Activated CD8-positive, alpha-beta memory T cell treated with anti-CD3 and anti-CD28 coated beads for 1 hour (primary cell): ENCODE results near the gene FOXO6.

Experiments used
- DNase-seq, 2 donors: peaks; one replicate each; pipeline ENCODE4 v3.0.0-alpha.2; 2020; ENCODE audit warnings: low read depth in 1 of 2; ENCODE audit errors: extremely low read depth in 1 of 2

FOXO6 gene

GRCh38 chr1:41349361-41350054 is 11.7 kb upstream of the FOXO6 start:
- no peak for DNase-seq

- no peak for DNase-seq
These were observed 11.2 kb upstream of the FOXO6 start for GRCh38 chr1:41350055-41350378.

GRCh38 chr1:41351262-41352151 is 9.7 kb upstream of the FOXO6 start:
- no peak for DNase-seq

DNA sequence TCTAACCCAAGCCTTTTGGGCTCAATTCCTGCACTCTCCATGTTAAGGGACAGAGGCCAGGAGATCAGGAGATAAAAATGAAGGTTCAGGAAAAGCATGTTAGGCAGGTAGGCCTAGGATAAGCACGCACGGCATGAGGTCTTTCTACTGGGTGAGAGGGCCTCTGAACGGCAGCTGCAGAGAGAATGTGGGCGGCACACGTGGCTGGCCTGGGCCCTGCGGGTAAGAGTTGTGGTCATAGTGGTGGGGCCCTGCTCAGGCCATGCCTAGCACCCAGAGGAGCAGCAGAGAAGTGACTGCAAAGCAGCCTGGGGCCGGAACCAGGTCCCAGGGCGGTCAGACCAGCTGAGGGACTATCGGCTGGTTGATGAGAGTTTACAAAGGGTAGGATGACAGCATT is 7.5 kb upstream of the FOXO6 start:
- DNase-seq, result no peak

DNA sequence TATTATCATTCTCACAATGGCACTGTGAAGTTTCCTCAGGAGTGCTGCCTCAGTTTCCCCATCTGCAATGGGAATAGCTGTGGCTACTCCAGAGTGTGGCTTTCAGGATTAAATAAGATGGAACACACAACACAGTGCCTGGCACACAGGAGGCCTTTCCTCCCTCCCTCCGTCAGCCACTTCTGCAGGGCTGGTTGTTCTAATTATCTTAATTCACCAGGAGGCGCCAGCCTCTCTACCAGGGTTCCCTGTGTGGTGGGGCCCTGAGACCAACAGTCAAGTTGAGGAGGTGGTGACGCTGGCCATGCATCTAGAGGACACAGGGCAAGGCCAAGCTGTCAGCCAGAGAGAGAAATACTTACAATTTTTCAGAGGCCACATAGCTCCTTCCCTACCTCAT is 6.3 kb upstream of the FOXO6 start:
- DNase-seq, result no peak

DNA sequence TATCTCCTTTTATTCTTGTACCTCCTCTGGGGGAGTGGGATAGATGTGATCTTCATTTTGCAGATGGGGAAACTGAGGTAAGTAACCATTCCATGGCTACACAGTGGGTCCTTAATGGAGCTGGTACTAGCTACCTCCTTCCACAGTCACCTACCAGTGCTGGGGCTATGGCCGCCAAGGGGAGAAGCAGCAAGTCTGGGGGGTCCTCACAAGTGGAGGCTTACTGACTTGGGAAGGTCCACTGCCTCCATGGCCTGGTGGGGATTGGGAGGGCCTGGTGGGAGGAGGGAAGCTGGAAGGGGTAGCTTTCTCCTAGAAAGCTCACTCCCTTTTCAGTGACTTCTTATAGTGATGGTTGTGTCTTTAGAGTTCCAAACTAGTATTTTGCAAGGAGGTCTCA is 5.9 kb upstream of the FOXO6 start:
- no peak for DNase-seq

GRCh38 chr1:41355761-41356160 is 5.5 kb upstream of the FOXO6 start:
- DNase-seq, result no peak

DNA sequence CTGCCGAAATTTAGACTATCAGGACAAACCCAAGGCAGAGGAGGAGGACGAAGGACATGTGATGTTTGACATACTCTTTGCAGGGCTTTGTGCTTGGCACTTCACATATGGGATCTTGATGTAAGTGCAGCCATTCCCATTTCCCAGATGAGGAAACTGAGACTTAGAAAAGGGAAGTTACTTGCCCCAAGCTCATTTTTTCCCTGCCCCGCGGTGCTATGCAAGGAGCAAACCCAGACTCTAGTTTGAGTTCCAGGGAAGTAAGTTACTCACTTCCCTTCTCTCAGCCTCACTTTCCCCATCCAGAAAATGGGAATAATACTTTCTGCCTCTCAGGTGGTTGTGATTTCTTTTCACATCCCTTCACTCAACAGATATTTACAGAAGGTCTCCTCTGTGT is 4.5 kb upstream of the FOXO6 start:
- DNase-seq, result no peak

DNA sequence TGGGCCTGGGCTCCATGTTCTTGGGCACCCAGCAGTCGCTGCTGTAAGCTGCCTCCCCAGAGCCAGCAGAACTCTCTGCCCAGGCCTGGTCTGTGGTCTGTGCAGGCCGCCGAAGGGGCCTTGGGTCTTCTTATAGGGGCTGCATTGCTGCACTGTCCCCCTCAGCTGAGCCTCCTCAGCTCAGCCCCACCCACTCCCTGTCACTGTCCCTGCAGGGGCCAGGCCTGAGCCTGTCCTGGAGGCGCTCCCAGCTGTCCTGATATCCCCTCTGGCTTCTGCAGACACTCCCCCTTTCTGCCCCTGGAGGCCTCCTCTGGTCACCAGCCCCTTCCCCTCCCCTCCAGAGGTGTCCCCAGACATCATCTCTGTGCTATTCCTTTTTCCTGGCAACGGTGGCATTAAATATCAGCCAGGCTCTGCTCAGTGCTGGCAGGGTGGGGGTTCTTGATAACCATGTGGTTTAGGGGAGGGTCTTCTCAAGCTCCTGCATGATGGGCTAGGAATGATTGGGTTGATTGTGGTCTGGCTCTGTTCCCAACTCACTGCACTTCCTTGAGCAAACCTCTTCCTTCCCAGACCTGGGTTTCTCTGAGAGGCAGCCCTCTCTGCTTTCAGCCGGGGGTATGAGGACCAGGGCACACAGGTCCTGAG is 3.7 kb upstream of the FOXO6 start:
- no peak for DNase-seq

DNA sequence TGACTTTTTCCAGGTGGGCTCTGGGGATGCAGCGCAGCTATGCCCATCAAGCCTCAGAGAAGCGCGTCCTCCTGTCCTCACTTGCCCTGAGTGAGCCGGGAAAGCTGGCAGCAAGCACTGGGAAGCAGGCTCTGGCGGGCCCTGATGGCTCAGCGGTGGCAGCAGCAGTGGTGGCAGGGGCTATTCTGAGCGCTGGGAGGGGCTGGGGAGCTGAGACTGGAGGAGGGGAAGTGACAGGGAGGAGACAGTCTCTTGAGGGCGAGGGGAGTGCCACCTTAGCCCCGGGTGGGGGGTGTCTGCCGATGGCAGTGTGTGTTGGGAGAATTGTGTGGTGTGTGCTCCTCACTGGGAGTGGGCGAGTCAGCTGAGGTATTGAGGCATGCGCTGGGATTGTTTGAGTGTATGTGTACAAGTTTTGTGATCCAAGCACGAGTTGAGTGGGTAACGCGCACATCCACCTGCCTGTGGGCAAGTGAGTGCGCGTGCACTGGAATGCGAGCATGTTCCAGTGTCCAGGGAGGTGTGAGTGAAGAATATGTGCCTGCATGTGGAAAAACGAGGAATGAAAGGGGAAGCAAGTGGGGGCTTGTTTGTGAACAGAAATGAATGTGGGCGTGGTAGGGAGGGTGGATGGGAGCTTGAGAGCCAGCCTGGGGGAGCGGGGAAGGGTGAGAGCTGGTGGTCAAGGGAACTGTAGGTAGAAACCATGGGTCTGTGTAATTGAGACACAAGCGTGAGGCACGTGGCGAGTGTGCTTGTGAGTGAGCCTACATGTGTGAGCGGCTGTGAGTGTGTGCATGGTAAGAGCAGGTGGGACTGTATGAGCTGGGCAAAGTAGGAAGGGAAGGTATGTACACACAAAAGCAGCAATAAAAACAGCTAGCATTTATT is 2.9 kb upstream of the FOXO6 start:
- DNase-seq, result no peak

GRCh38 chr1:41359211-41360073 is 1.8 kb upstream of the FOXO6 start:
- no peak for DNase-seq

GRCh38 chr1:41360074-41360785 is 1.0 kb upstream of the FOXO6 start:
- DNase-seq, result no peak

DNA sequence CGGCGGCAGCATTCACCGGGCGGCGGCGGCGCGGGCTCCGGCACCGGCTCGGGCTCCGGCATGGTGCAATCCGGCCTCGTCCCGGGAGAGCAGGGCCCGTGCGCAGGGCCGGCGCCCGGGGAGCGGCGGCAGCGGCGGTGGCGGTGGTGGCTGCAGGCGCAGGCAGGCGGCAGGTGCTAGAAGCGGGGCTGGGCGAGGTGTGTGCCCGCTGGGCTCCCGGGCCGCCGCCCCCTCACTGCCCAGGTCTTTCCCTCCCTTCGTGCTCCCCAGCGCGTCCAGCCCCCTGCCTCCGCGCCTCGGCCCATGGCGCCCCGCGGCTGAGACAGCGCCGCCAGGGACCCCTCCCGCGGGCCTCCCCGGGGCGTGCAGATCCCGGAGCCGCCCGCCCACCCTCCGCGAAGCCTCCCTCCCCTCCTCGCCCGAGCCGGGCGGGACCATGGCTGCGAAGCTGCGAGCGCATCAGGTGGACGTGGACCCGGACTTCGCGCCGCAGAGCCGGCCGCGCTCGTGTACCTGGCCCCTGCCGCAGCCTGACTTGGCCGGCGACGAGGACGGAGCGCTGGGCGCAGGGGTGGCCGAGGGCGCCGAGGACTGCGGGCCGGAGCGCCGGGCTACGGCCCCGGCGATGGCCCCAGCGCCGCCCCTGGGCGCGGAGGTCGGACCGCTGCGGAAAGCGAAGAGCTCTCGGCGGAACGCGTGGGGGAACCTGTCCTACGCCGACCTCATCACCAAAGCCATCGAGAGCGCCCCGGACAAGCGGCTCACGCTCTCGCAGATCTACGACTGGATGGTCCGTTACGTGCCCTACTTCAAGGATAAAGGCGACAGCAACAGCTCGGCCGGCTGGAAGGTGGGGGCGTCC is 492 bp downstream of the FOXO6 start:
- DNase-seq, result no peak

DNA sequence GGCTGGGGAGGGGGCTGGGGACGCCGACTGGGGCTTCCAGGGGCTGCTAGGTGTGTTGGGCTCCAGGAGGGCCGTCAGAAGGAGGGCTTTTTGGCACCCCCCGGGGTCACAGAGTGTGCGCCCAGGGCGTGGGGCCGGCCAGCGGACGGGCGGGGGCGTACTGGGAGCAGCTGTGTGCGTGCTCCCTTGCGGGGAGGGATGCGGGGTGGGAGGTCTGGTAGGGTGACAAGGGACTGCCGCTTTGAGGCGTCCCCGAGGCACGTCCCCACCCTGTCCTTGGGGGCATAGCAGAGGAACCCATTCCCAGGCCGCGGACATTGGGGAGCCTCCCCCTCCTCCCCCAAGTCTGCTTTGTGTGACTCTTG is 1.1 kb downstream of the FOXO6 start:
- DNase-seq, result no peak

DNA sequence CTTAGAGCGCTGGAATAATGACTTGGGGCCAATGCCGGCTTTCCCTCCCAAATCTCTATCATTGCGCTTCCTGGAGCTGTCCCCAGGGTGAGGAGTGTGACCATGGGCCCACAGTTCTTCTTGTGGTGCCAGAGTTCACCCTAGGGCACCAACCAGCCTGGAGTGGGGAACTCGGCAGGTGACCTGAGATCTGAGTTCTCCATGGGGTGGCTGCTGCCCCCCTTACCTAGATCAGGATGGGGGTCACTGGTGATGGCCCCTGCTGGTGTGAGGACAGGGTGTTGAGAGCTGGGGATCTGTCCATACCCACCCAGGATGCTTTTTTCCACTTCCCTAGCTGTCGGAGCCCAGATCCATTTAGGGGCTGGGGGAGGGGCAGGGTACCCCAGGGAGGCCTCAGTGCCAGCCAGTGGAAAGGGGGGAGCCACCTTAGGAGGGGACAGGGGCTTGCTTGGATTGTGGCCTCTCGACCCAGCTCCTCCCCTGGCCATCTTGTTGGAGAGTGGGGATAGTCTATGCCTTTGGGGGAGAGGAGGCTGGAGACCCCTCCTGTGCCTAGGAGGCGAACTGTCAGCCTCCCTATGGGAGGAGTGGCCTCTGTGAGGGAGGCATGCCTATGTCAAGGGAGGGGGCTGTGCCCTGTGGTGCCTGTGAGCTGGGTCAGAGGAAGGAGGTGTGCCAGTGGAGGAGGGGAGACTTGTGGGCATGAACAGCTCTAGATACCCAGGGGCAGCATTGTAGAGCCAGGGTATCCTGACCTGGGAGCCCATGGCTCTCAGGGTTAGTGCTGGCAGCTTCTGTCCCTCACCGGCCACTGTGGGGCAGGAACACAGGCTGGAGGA is 1.7 kb downstream of the FOXO6 start:
- DNase-seq, result no peak

GRCh38 chr1:41363591-41364320 is 2.5 kb downstream of the FOXO6 start:
- no peak for DNase-seq
